HG03558 (cell line): ENCODE measurements around the gene CEBPZOS.

Experiments used
- ATAC-seq: cut with Tn5 transposase; IDR thresholded peaks from one replicate; pipeline ENCODE4 v1.9.1; 2021; ENCODE audit warnings: moderate number of reproducible peaks; ENCODE audit not compliant: unreplicated experiment; ENCODE audit errors: extremely low read depth

Gene CEBPZOS

GRCh38 chr2:37231241-37232130 is 35.2 kb downstream of the CEBPZOS start, which contains the start of the genes CEBPZ and NDUFAF7:
TSS of gene CEBPZ (minus strand) at chr2:37231596. CDS start at chr2:37231567, 29 bp downstream.
TSS of gene NDUFAF7 (plus strand) at chr2:37231658. CDS start at chr2:37231706, 48 bp downstream.
- peak; percentile 92 for ATAC-seq

- no peak for ATAC-seq
Measured at GRCh38 chr2:37232131-37232933, 36.0 kb downstream of the CEBPZOS start.

GRCh38 chr2:37243435-37243834 is 47.1 kb downstream of the CEBPZOS start:
- no peak for ATAC-seq

- ATAC-seq = peak; percentile 87
Measured at GRCh38 chr2:37244017-37244416, 47.7 kb downstream of the CEBPZOS start.

- no peak for ATAC-seq
Measured at GRCh38 chr2:37244755-37245154, 48.5 kb downstream of the CEBPZOS start.

- no peak for ATAC-seq
Measured at GRCh38 chr2:37246205-37246604, 49.9 kb downstream of the CEBPZOS start.

GRCh38 chr2:37250869-37251740 is 54.8 kb downstream of the CEBPZOS start:
- no peak for ATAC-seq
